ENCODE results near the gene MGAT5B.

Gene MGAT5B

DNA sequence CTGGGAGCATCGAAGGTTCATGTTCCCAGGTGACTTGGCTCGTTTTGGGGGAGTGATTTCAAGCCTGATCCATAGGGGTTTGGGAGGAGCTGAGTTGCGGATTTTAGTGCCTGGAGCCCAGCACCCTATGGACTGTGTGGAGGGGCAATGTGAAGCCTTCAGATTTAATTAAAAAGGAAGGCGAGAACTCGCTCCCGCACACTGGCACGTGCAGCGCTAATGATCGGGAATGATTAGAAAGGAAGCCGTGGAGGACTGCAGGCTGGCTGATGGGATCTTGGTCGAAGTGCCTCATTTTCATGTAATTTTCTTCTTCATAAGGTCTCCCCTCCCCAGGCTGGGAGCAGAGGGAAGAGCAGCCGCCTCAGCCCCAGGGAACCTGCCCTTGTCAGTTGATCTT, 12.8 kb downstream of the MGAT5B start:
- DNase-seq = no peak

DNA sequence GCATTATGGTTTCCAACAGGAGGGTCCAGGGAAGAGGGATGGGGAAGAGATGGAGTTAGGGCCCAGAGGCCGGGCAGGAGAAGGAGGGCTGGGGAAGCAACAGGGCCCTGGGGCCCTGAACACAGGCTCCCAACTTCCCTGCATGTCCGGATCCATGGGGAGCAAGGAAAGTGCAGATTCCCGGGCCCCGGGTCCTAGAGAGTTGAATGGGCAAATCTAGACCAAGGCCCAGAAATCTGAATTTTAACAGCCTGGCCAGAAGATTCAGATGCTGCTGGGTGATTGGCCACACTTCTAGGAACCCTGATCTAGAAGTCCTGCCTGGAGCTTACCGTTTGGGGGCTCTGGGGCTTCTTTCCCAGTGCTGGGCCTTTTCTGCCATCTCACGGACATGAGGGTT, 13.2 kb downstream of the MGAT5B start:
- DNase-seq = no peak

DNA sequence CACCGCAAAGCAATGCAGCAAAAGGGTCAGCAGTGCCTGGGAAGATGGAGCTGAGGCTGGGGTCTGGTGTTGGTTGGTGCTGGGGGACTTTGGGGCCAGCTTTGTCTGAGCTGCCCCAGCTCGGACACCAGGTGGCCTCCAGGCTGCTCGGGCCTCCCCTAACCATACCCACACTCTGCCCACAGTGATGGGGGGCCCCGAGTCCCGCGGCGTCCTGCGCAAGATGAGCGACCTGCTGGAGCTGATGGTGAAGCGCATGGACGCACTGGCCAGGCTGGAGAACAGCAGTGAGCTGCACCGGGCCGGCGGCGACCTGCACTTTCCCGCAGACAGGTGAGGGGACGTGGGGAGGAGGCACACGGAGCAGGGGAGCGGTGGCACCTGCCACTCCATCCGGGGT, 13.8 kb downstream of the MGAT5B start:
- no peak for DNase-seq

DNA sequence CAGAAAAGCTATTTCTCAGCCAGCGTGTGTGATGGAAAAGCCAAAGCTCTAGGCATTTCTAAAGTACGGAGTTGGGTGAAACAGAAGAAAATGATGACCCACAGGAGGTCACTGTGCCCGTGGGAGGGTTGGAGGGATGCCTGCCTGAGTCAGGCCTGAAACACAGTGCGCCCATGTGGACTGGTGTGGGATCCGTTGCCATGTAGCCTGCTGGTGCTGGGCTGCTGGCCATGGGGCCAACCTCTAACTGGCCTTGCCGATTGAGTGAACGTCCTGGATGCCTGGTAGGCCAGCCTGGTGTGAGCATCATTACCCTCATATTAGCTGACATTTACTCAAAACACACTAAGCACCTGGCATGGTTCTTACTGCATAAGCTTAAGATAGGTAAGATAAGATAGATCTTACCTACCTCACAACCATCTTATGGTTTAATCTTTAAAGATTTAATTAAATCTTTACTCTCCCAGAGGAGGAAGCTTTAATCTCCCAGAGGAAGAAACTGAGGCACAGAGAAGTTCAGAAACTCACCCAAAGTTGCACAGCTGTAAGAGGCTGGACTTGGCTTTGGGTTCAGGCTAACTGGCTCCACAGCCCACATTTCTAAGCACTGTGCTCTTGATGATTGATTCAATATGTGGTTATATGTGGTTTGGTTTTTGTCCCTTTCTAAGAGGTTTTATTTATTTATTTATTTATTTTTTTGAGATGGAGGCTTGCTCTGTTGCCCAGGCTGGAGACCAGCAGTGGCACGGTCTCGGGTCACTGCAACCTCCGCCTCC, 15.7 kb downstream of the MGAT5B start:
- DNase-seq = no peak

DNA sequence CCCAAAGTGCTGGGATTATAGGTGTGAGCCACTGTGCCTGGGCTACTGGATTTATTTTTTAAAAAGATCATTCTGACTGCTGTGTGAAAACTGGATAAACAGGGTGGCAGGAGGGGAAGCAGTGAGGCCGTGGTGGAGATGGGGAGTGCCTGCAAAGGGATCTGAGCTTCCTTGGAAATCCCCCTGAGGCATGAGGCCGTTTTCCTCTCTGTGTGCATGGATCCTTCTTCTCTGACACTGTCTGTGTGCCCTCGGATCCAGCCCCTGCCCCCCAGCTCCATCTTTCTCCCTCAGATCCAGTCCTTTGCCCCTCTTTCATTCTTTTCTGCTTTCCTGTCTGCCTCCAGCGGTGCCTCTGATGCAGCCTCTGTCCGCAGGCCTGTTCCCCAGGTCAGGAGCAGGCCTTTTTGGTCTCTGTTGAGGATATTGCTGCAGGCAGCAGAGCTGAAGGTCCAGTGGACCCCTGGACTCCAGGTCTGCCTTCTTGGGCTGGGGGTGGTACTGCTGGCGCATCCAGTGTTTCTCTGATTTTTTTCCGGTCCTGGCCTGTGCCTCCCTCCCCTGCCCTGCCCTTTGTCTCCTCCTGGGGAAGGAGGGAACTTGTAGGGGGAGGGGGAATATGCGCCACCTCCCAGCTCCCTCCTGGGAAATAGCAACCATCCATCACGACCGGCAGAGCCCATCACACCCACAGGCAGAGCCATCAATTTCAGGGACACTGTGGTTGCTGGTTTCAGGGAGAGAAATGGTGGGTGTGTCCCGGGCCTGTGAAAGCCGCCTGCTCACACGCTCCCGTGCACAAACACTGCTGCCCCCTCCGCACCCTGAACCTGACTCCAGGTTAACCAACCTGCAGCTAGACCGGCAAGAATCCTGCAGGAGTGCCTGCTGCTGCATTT, 17.0 kb downstream of the MGAT5B start:
- no peak for DNase-seq

DNA sequence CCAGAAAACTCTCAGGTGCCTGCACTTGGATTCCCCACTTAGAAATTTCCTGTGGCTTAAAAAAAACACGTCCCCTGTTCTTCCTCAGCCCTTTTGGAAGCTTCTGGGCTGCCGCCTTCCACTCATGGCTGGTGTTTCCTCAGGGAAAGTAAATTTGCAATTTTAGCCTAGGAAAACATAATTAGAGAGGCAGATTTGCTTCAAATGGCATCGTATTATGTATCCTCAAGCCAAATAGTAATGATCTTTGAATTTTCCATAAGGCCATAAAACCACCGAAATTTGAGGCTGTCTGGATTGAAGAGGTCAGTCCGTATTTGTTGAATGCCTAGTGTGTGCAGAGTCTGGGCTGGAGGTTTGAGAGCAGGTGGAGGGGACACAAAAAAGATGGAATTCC, 17.7 kb downstream of the MGAT5B start:
- no peak for DNase-seq

DNA sequence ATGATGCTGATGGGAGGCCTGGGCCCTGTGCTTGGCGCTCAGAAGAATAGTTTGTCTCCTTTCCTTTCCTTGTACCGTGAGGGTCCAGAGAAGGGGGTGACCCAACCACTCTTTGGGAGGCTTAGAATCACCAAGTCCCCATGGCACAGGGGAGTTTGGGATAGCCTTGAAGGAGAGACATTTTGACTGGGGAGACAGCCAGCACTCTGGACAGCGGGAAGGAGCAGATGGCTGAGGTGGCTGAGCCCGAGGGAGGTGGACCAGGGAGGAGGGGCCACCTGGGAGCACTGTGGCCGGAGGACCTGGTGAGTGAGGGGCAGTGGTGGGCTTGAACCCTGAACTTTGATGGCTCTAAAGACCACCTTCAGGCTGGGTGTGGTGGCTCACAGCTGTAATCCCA, 18.2 kb downstream of the MGAT5B start:
- no peak for DNase-seq

DNA sequence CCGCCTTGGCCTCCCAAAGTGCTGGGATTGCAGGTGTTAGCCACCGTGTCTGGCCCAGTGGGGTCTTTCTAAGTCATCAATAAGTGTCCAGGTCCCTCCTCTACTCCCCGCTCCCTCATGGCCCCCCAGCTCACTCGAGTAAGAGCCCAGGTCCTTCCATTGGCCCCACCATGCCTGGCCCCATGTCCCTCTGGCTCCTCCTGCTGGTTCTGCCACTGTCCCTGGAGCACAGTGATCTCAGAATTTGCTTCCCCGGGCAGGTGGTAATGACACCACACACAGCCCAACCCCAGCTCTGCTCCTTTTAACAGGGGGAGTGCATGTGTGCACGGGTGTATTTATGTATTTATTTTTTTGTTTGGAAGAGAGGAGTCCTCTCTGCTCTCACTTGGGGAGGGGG, 19.6 kb downstream of the MGAT5B start:
- no peak for DNase-seq

DNA sequence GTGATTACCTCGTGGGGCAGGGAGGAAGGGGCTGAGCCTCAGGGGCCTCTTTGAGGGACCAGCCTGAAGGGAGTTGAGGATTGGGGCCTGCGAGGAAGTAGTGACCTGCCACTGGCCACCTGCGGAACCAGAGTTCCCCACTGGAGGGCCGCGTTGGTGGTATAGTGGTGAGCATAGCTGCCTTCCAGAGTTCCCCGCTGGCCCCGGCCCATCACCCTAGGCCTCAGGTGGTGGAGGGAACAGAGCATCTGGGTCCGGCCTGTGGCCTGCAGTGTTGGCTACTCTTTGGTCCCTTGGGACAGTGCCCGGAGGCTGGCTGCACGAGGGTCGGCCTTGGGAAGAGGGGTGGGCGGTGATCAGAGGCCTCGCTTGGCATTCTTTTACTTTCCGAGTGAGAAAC, 20.5 kb downstream of the MGAT5B start:
- DNase-seq = no peak

DNA sequence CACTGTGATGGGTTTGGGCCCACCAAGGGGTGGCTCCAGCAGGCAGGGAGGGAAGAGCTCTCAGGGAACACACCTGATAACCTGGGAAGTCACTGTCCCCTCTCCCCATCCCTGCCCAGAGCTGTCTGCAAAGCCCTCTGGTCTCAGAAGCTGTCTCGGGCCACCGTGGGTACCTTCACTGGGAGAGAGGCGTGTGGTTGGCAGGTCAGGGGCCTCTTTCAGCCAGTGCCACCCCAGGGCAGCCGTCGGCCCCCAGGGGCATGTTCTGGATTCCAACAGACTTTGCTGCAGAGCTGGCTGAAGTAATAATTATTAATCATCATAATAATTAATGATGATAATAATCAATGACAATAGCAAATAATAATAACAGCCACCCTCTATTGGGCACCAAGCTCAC, 21.1 kb downstream of the MGAT5B start:
- DNase-seq = no peak

DNA sequence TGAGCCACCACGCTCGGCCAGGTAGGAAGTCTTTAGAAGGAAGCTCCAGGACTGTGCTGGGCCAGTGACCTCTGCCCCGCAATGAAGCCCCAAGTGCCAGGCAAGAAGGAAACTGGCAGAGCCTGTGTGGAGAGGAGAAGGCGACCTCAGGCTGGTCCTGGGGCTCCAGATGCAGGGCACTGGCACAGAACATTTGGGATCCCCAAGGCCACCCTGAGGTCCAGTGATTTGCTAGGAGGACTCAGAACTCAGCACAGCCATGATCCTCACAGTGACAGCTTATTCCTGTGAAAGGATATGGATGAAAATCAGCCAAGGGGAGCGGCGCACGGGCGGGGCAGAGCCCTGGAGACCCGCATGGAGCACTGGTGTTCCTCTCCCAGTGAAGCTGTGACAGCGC, 24.1 kb downstream of the MGAT5B start:
- DNase-seq = no peak

DNA sequence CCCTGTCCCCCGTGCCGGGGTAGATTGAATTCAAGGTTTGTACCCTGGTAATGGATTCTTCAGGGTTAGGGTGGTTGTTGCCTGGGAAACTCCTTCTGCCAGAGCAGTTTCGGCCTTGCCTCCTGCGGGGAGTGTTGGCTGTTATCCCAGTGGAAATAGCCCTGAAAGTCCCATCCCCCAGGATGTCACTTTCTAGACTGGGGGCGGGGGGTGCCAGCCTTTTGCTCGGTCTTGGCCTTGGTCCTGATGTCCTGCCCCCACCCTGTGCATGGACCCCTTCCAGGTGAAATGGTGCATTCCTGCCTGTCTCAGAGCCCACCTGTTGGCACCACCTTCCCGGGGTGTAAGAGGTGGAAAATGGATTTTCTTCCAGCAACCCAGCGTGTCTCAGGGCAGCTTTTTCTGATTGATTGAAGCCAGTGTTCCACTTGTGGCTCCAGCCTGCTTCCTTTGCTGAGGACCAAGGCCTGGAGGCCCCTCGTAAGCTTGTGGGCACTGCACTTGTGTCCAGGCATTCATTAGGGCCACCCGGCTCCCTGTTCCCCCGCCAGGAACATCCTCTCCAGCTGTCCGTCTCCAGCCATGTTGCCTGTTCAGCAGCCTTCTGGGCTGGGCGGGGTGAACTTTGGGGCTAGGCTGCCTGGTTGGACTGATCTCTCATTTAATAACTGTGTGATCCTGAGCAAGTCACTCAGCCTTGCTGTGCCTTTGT, 25.6 kb downstream of the MGAT5B start:
- DNase-seq = no peak

DNA sequence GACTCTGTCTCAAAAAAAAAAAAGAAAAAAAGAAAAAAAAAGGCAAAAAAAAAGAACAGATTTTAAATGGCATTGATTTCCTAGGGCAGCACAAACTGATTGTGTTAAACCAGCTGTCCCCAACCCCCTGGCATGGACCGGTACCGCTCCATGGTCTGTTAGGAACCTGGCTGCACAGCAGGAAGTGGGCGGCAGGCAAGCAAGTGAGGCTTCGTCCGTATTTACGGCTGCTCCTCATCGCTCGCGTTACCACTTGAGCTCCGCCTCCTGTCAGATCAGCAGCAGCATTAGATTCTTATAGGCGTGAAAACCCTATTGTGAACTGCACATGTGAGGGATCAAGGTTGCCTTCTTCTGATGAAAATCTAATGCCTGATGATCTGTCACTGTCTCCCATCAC, 26.6 kb downstream of the MGAT5B start:
- DNase-seq = no peak

DNA sequence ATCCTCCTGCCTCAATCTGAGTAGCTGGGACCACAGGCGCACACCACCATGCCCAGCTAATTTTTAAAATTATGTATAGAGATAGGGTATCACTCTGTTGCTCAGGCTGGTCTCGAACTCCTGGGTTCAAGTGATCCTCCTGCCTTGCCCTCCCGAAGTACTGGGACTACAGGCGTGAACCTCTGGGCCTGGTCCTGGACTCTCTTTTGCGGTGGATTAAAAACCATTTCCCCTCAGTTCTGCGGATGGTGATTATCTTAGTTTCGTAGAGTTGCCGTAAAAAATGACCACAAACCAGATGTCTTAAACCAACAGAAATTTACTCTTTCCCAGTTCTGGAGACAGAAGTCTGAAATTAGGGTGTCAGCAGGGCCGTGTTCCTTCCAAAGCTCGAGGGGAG, 28.8 kb downstream of the MGAT5B start:
- DNase-seq = no peak

DNA sequence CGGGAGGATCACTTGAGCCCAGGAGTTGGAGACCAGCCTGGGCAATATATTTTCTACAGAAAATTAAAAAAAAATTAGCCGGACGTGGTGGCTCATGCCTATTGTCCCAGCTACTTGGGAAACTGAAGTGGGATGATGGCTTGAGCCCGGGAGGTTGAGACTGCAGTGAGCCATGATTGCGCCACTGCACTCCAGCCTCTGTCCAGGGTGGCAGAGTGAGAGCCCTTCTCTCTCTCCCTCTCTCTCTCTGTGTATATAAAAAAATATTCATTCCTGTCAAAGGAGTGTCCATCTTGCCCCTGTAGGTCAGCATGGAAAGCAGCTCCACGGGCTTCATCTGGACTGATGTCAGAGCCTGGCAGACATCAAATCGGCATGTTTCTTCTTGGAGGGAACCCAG, 31.2 kb downstream of the MGAT5B start:
- no peak for DNase-seq

DNA sequence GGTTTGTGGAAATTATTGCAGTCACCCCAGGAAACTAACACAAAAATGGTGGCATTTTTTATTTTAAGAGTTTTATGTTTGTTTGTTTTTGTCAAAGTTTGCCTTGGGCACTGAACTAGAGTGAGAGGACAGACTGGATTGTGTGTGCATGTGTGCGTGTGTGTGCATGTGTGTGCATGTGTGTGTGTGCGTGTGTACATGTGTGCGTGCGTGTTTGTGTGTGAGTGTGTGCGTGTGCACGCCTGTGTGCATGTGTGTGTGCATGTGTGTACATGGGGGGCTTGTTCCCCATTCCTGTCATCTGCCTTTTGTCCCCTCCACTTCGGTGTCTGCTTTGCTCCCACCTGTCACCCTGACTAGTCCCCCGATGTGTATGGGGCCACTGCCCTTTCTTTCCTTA, 32.5 kb downstream of the MGAT5B start:
- no peak for DNase-seq

DNA sequence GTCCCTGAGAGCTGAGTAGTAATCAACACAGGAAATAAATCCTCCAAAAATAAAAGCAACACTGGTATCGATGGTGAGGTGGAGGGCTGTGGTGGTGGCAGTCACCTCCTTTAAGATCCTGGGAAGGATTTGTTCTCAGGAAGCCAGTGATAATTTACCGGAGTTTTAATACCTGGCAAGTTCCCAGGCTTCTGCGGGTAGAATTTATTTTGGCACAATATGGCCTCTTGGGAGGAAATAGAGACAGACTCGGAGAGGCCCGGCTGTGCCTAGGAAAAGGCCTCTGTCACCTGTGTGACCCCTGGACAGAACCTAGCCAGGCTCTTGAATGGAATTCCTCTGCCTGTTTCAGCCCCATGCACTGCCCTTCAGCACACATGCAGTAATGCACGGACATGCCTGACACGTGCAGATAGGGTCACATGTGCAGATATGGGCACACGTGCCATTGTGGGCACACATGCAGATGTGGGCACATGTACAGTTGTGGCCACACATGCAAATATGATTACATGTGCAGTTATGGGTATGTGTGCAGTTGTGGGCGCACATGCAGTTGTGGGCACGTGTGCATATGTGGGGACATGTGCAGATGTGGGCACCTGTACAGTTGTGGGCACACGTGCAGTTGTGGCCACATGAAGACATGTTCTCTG, 33.5 kb downstream of the MGAT5B start:
- DNase-seq = no peak

DNA sequence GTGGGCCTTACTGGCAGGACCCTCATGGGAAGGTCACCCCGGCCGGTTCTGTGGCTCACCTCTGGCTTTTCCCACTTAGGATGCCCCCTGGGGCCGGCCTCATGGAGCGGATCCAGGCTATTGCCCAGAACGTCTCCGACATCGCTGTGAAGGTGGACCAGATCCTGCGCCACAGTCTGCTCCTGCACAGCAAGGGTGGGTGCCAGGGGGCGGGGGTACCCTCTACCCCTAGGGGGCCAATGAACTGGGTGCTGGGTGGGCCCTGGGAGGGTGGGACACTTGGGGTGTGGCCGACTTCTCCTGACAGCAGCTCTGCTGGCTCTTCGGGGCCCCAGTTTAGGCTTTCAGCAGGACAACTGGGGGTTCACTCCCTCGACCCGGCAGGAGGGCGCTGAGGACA, 34.3 kb downstream of the MGAT5B start:
- no peak for DNase-seq

DNA sequence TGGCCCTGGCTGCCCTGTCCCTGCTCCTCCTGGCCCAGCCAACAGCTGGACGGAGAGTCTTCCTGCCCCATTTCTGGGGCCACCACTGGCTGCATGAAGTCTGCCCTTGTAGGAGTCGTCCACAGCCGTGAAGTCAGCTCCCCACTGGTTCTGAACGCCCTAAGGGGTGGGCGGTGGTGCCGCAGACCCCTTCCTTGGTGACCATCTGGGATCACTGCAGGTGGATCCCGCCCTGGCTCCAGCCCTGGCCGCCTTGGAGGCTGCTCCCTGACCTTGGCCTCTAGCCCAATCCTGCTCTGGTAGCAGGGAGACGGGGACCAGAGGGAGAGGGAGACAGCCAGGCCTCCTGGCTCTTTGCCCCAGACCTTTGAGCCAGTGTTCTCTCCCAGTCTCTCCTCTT, 35.4 kb downstream of the MGAT5B start:
- no peak for DNase-seq

DNA sequence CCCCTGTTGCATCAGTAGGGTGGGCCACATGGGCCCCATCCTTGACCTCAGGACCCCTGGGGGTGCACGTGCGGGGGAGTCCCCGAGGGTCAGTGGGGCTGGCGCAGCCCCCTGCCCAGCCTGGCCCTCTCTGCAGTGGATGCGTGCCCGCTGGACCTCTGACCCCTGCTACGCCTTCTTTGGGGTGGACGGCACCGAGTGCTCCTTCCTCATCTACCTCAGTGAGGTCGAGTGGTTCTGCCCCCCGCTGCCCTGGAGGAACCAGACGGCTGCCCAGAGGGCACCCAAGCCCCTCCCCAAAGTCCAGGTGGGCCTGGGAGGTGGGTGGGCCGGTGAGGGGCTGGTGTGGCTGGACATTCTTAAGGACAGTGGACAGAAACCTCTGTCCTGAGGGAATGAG, 35.9 kb downstream of the MGAT5B start:
- DNase-seq = no peak

DNA sequence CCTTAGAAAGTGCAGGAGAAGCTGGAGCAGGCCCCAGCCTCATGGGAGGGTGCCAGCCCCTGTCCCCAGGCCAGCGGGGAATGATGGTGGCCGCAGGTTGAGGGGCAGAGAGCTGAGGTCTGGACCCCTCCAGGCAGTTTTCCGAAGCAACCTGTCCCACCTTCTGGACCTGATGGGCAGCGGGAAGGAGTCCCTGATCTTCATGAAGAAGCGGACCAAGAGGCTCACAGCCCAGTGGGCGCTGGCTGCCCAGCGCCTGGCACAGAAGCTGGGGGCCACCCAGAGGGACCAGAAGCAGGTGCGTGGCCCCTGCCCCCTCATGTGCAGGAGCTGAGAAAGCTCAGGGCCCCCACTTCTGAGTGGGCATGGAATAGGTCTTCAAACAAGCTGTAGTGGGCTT, 36.8 kb downstream of the MGAT5B start:
- no peak for DNase-seq

DNA sequence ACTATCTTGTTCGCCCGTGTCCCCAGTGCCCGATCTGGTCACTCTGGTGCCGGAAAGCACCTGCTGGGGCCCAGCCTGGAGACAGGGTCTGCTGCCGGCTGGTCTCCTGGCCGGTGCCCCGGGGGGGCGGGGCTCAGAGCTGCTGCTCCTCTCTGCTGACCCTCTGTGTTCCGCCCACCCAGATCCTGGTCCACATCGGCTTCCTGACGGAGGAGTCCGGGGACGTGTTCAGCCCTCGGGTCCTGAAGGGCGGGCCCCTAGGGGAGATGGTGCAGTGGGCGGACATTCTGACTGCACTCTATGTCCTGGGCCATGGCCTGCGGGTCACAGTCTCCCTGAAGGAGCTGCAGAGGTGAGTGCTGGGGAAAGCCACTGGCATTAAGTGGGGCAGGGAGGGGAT, 37.6 kb downstream of the MGAT5B start:
- DNase-seq = no peak

DNA sequence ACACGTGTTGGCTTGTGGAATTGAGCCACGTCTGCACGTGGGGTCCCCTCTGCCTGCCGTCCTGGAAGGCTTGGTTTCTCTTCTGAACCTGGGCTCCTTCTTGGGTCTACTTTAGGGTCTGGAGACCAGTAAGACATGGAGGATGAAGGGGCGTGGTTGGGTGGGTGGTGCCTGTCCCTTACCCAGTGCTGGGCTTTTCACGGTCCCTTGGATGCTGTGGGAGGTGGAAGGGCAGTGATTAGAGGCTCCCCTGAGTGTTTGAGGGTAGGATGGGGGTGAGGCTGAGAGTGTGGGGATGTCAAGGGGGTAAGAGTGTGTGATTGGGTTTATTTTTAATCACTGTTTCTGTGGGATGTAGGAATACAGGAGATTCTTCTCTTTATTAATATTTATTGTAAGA, 38.3 kb downstream of the MGAT5B start:
- DNase-seq = no peak
